ENCODE measurements around the gene CDK18. TPM values are rescaled to one million over a fixed set of nuclear protein-coding genes. Genes with fewer than 3 reads are reported as not detected.

CDK18 gene
- total and polyA plus RNA-seq, 10 of the 15 experiments (the other 5 are each of a cell fraction or from before 2014, with no cell fraction given) = 0.13 to 4.4 (median 0.52) TPM; not detected in 2

GRCh38 chr1:205456868-205457745 is 47.4 kb upstream of the CDK18 start (continued):
- TF ChIP-seq EP300 (IDR thresholded peaks at IDR 0.05; ENCODE audit: borderline replicate concordance in 1 of 2, control insufficient read depth in 1 of 2, low read depth in 2 of 2, low read length in 2 of 2) (no peak), ATF3 (IDR thresholded peaks at IDR 0.05; ENCODE audit: borderline replicate concordance, extremely low read depth, low read depth, low read length) (no peak)

GRCh38 chr1:205458777-205459566 is 45.5 kb upstream of the CDK18 start:
- ChIA-PET RAD21 (ENCODE audit: unreplicated experiment) (interaction anchor here (1.1 to 2.1 kb wide), 3 partner anchors 27 to 28 kb away, joined by 3 to 9 read pairs (median 6); no protein-coding TSS in a partner anchor), SMC1A (ENCODE audit: uncharacterized antibody, unreplicated experiment) (no interaction called here), CTCF (interaction anchor here (0.8 to 1.2 kb wide), 2 partner anchors 26 to 29 kb away, joined by 3 read pairs; no protein-coding TSS in a partner anchor), POLR2A (no interaction called here)
- Histone ChIP-seq H3K27me3 (replicated peaks in 1 of 2; ENCODE audit: control insufficient read depth in 2 of 2, insufficient read depth in 2 of 2, low read length in 1 of 2) (peaks cover 17 to 22% of the 10 kb centered on the region in 2 experiments), H4K20me1 (ENCODE audit: control insufficient read depth, insufficient read depth) (no peaks in the 10 kb centered on the region; the same call in 1 of the 2 replicates), H2AFZ (ENCODE audit: control insufficient read depth, low read depth, low read length) (no peak overlapping the region), H3K9ac (ENCODE audit: control insufficient read depth, insufficient read depth, low read length) (no peak overlapping the region), H3K4me3 (no peak overlapping the region), H3K9me3 (replicated peaks; ENCODE audit: control insufficient read depth, insufficient read depth, low read length) (no peaks in the 10 kb centered on the region), H3K79me2 (ENCODE audit: control insufficient read depth, insufficient read depth, low read length) (no peaks in the 10 kb centered on the region), H3K36me3 (ENCODE audit: control insufficient read depth in 2 of 2, insufficient read depth in 2 of 2, low read length in 1 of 2) (no peaks in the 10 kb centered on the region), H3K4me2 (ENCODE audit: control insufficient read depth, insufficient read depth) (no peak overlapping the region), H3K4me1 (ENCODE audit: control insufficient read depth, insufficient read depth, low read length) (no peaks in the 10 kb centered on the region), H3K27ac (ENCODE audit: control insufficient read depth, insufficient read depth) (no peak overlapping the region)
- FAIRE-seq (no peak), ATAC-seq (peak; percentile 73), DNase-seq (ENCODE audit: low read depth, low spot score) (no peak)
- no TSS peak for BruUV-seq (replicated peaks)
- intact Hi-C loops (cut with micrococcal nuclease; ENCODE audit: unreplicated experiment) (no loop called here), in situ Hi-C loops (cut with MboI) (no loop called here)
- TF ChIP-seq REST (IDR thresholded peaks at IDR 0.05; ENCODE audit: low read depth, low read length) (peak; percentile 93), RELA (IDR thresholded peaks at IDR 0.05; ENCODE audit: borderline replicate concordance, partially characterized antibody) (no peak), NFXL1 (IDR thresholded peaks at IDR 0.05; ENCODE audit: borderline replicate concordance) (no peak)
- WGBS (ENCODE audit: insufficient coverage, insufficient replicate concordance, low lambda C conversion rate, missing lambda C conversion rate) = 43% methylated on average over 6 of the region's 6 CpGs

Data from GM12878 (cell line).